ENCODE measurements around the gene CCDC54. TPM values are rescaled to one million over a fixed set of nuclear protein-coding genes. Genes with fewer than 3 reads are reported as not detected.

CCDC54 gene
- total RNA-seq, 1 donor from 2014 or later: not detected

- H2AFZ ChIP-seq (replicated peaks): no peak overlapping the region
- no peak overlapping the region for H3K9ac ChIP-seq
Observed at GRCh38 chr3:107372506-107372905, 4.7 kb upstream of the CCDC54 start.

GRCh38 chr3:107373896-107374295, 3.3 kb upstream of the CCDC54 start:
- Histone ChIP-seq H3K27ac (no peak overlapping the region), H3K9ac (no peak overlapping the region), H3K36me3 (no peaks in the 10 kb centered on the region), H2AFZ (replicated peaks) (no peak overlapping the region), H3K27me3 (no peaks in the 10 kb centered on the region), H3K4me2 (no peak overlapping the region), H3K79me2 (ENCODE audit: low read depth) (no peaks in the 10 kb centered on the region), H3K4me1 (no peaks in the 10 kb centered on the region), H3K9me3 (ENCODE audit: low read depth) (no peaks in the 10 kb centered on the region), H3F3A (ENCODE audit: low read depth) (no peaks in the 10 kb centered on the region), H4K20me1 (ENCODE audit: low read depth) (no peaks in the 10 kb centered on the region), H3K4me3 (no peak overlapping the region)
- Mint-ChIP-seq H3K4me1 (no peaks in the 10 kb centered on the region), H3K9me3 (peaks cover 2% of the 10 kb centered on the region), H3K4me3 (no peak overlapping the region), H3K27me3 (ENCODE audit: insufficient read depth, low read depth) (no peaks in the 10 kb centered on the region), H3K27ac (no peak overlapping the region), H3K36me3 (no peaks in the 10 kb centered on the region)
- TF ChIP-seq CTCF (IDR thresholded peaks at IDR 0.05) (no peak), EZH2phosphoT487 (IDR thresholded peaks at IDR 0.05) (no peak), EZH2 (IDR thresholded peaks at IDR 0.05) (no peak)
- no peak for DNase-seq (ENCODE audit: low spot score)

More at GRCh38 chr3:107372506-107372905, 4.7 kb upstream of the CCDC54 start:
- Mint-ChIP-seq H3K36me3 (no peaks in the 10 kb centered on the region), H3K27me3 (ENCODE audit: insufficient read depth, low read depth) (no peaks in the 10 kb centered on the region), H3K27ac (no peak overlapping the region), H3K4me3 (no peak overlapping the region), H3K9me3 (no peaks in the 10 kb centered on the region), H3K4me1 (no peaks in the 10 kb centered on the region)
- H3K36me3 ChIP-seq: no peaks in the 10 kb centered on the region
- TF ChIP-seq CTCF (IDR thresholded peaks at IDR 0.05) (no peak), EZH2phosphoT487 (IDR thresholded peaks at IDR 0.05) (no peak), EZH2 (IDR thresholded peaks at IDR 0.05) (no peak)
- H3K4me1 ChIP-seq: no peaks in the 10 kb centered on the region
- H3K79me2 ChIP-seq (ENCODE audit: low read depth): no peaks in the 10 kb centered on the region
- no peaks in the 10 kb centered on the region for H3F3A ChIP-seq (ENCODE audit: low read depth)
- H3K9me3 ChIP-seq (ENCODE audit: low read depth): no peaks in the 10 kb centered on the region
- H3K27me3 ChIP-seq: no peaks in the 10 kb centered on the region
- no peak overlapping the region for H3K4me3 ChIP-seq
- no peak overlapping the region for H3K4me2 ChIP-seq
- no peaks in the 10 kb centered on the region for H4K20me1 ChIP-seq (ENCODE audit: low read depth)
- no peak overlapping the region for H3K27ac ChIP-seq
- DNase-seq (ENCODE audit: low spot score): no peak

- Histone ChIP-seq H3K4me1 (no peaks in the 10 kb centered on the region), H3K9ac (no peak overlapping the region), H3K4me3 (no peak overlapping the region), H3K4me2 (no peak overlapping the region), H3K27ac (no peak overlapping the region), H2AFZ (replicated peaks) (no peak overlapping the region), H4K20me1 (ENCODE audit: low read depth) (no peaks in the 10 kb centered on the region), H3F3A (ENCODE audit: low read depth) (no peaks in the 10 kb centered on the region), H3K36me3 (no peaks in the 10 kb centered on the region), H3K79me2 (ENCODE audit: low read depth) (no peaks in the 10 kb centered on the region), H3K27me3 (no peaks in the 10 kb centered on the region), H3K9me3 (ENCODE audit: low read depth) (no peaks in the 10 kb centered on the region)
- Mint-ChIP-seq H3K27me3 (ENCODE audit: insufficient read depth, low read depth) (no peaks in the 10 kb centered on the region), H3K36me3 (no peaks in the 10 kb centered on the region), H3K27ac (no peak overlapping the region), H3K9me3 (peaks cover 2% of the 10 kb centered on the region), H3K4me3 (no peak overlapping the region), H3K4me1 (no peaks in the 10 kb centered on the region)
- no peak for TF ChIP-seq EZH2 (IDR thresholded peaks at IDR 0.05)
- DNase-seq (ENCODE audit: low spot score): no peak
Observed at GRCh38 chr3:107375682-107376081, 1.6 kb upstream of the CCDC54 start.

GRCh38 chr3:107382631-107383030, 5.4 kb downstream of the CCDC54 start:
- H3K4me1 Mint-ChIP-seq: no peaks in the 10 kb centered on the region
- Histone ChIP-seq H3K36me3 (no peaks in the 10 kb centered on the region), H3K79me2 (ENCODE audit: low read depth) (no peaks in the 10 kb centered on the region), H3K4me1 (no peaks in the 10 kb centered on the region), H3K4me3 (no peak overlapping the region), H3K27ac (no peak overlapping the region), H3K9ac (no peak overlapping the region), H4K20me1 (ENCODE audit: low read depth) (no peaks in the 10 kb centered on the region), H3K4me2 (no peak overlapping the region), H3K9me3 (ENCODE audit: low read depth) (no peaks in the 10 kb centered on the region), H2AFZ (replicated peaks) (no peak overlapping the region), H3F3A (ENCODE audit: low read depth) (no peaks in the 10 kb centered on the region), H3K27me3 (no peaks in the 10 kb centered on the region)
- no peak for TF ChIP-seq EZH2 (IDR thresholded peaks at IDR 0.05)
- no peak for TF ChIP-seq EZH2phosphoT487 (IDR thresholded peaks at IDR 0.05)
- no peak for TF ChIP-seq CTCF (IDR thresholded peaks at IDR 0.05)
- H3K9me3 Mint-ChIP-seq: peaks cover 2% of the 10 kb centered on the region
- DNase-seq (ENCODE audit: low spot score): no peak
- H3K27me3 Mint-ChIP-seq (ENCODE audit: insufficient read depth, low read depth): no peaks in the 10 kb centered on the region
- no peak overlapping the region for H3K4me3 Mint-ChIP-seq
- H3K36me3 Mint-ChIP-seq: no peaks in the 10 kb centered on the region
- no peak overlapping the region for H3K27ac Mint-ChIP-seq

Measured in neural progenitor cell (in vitro differentiated cells).